ENCODE results near the gene BTBD16. TPM values are rescaled to one million over a fixed set of nuclear protein-coding genes. Genes with fewer than 3 reads are reported as not detected.

The BTBD16 gene
- total RNA-seq, 1 experiment from 2014 or later: not detected

DNA sequence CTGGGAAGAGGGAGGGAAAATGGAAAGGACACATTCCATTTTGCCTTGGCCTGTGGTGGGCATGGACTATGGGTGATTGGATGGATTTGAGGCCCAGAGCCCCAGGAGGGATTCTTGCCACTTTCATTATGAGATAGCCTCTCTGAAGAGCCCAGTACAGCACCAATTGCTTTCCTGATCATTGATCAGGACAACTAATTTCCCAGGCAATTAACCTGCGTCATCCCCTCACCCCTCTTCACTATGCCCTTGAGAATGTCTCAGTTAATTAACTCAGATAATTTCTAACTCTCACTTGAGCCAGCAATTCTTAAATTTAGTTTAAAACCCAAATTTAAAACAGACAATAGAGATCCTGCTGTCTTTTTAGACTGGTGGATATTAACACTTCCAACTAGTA, 90.0 kb downstream of the BTBD16 start:
- CTCF ChIA-PET: no interaction called here
- H3K4me3 Mint-ChIP-seq: no peak overlapping the region
- H3K27ac Mint-ChIP-seq: no peak overlapping the region
- no peaks in the 10 kb centered on the region for H3K27me3 Mint-ChIP-seq (ENCODE audit: low read depth)
- no peaks in the 10 kb centered on the region for H3K4me1 Mint-ChIP-seq
- peaks cover 11% of the 10 kb centered on the region for H3K9me3 Mint-ChIP-seq
- H3K36me3 Mint-ChIP-seq: peaks cover 7% of the 10 kb centered on the region
- ATAC-seq: no peak
- POLR2A ChIA-PET: no interaction called here
- TF ChIP-seq SP1 (CRISPR knock-in tag; conservative IDR thresholded peaks at IDR 0.05) (no peak), KAT7 (CRISPR knock-in tag; IDR thresholded peaks at IDR 0.05; ENCODE audit: borderline replicate concordance) (no peak), RORB (CRISPR knock-in tag; IDR thresholded peaks at IDR 0.05) (no peak), ZNF138 (CRISPR knock-in tag; conservative IDR thresholded peaks at IDR 0.05) (no peak)
- no peak for DNase-seq (ENCODE audit: low spot score)

DNA sequence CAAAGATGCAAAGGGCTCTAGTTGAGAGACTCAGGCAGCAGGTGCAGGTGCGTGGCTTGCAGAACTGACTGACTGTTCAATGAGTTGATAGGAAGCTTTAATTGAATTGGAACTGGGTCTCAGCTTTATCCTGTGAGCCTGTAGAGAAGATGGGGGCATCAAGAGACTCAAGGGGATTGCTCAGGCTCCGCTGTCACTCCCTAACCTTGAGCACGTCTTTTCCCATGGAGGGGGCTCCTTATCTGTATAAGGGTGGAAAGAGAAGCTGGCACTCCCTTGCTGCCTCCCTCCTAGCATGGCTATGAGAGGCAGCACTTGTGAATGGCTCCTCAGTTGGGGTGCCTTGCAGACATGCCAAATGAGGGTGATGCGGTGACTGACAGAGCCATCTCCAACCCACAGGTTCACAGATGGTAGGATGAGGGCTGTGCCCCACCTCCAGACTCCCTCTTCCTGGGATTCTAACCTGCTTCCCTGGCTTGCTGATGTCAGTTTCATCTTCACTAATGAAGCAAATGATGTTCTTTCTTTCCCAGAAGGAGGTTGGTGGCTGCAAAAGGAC, 91.0 kb downstream of the BTBD16 start:
- no peak overlapping the region for H3K4me3 Mint-ChIP-seq
- ATAC-seq: no peak
- no peak for DNase-seq (ENCODE audit: low spot score)
- no peak overlapping the region for H3K27ac Mint-ChIP-seq
- peaks cover 7% of the 10 kb centered on the region for H3K36me3 Mint-ChIP-seq
- TF ChIP-seq, protein P1, sequence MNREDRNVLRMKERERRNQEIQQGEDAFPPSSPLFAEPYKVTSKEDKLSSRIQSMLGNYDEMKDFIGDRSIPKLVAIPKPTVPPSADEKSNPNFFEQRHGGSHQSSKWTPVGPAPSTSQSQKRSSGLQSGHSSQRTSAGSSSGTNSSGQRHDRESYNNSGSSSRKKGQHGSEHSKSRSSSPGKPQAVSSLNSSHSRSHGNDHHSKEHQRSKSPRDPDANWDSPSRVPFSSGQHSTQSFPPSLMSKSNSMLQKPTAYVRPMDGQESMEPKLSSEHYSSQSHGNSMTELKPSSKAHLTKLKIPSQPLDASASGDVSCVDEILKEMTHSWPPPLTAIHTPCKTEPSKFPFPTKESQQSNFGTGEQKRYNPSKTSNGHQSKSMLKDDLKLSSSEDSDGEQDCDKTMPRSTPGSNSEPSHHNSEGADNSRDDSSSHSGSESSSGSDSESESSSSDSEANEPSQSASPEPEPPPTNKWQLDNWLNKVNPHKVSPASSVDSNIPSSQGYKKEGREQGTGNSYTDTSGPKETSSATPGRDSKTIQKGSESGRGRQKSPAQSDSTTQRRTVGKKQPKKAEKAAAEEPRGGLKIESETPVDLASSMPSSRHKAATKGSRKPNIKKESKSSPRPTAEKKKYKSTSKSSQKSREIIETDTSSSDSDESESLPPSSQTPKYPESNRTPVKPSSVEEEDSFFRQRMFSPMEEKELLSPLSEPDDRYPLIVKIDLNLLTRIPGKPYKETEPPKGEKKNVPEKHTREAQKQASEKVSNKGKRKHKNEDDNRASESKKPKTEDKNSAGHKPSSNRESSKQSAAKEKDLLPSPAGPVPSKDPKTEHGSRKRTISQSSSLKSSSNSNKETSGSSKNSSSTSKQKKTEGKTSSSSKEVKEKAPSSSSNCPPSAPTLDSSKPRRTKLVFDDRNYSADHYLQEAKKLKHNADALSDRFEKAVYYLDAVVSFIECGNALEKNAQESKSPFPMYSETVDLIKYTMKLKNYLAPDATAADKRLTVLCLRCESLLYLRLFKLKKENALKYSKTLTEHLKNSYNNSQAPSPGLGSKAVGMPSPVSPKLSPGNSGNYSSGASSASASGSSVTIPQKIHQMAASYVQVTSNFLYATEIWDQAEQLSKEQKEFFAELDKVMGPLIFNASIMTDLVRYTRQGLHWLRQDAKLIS (CRISPR knock-in tag; IDR thresholded peaks at IDR 0.05; ENCODE audit: borderline replicate concordance): no peak
- TF ChIP-seq NFE2L1 (CRISPR knock-in tag; IDR thresholded peaks at IDR 0.05) (no peak), MXD4 (CRISPR knock-in tag; IDR thresholded peaks at IDR 0.05; ENCODE audit: borderline replicate concordance) (no peak), ZNF671 (CRISPR knock-in tag; IDR thresholded peaks at IDR 0.05) (no peak), ZNF423 (CRISPR knock-in tag; IDR thresholded peaks at IDR 0.05) (no peak), NFYB (CRISPR knock-in tag; conservative IDR thresholded peaks at IDR 0.05; ENCODE audit: low read depth) (no peak), HMGA2 (CRISPR knock-in tag; IDR thresholded peaks at IDR 0.05) (no peak), SOX15 (CRISPR knock-in tag; IDR thresholded peaks at IDR 0.05) (no peak), ZNF416 (CRISPR knock-in tag; IDR thresholded peaks at IDR 0.05) (no peak)
- TF ChIP-seq, protein P2, sequence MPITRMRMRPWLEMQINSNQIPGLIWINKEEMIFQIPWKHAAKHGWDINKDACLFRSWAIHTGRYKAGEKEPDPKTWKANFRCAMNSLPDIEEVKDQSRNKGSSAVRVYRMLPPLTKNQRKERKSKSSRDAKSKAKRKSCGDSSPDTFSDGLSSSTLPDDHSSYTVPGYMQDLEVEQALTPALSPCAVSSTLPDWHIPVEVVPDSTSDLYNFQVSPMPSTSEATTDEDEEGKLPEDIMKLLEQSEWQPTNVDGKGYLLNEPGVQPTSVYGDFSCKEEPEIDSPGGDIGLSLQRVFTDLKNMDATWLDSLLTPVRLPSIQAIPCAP (CRISPR knock-in tag; IDR thresholded peaks at IDR 0.05): no peak
- POLR2A ChIA-PET: no interaction called here
- CTCF ChIA-PET: no interaction called here
- H3K9me3 Mint-ChIP-seq: peaks cover 15% of the 10 kb centered on the region
- no peaks in the 10 kb centered on the region for H3K27me3 Mint-ChIP-seq (ENCODE audit: low read depth)
- no peaks in the 10 kb centered on the region for H3K4me1 Mint-ChIP-seq

DNA sequence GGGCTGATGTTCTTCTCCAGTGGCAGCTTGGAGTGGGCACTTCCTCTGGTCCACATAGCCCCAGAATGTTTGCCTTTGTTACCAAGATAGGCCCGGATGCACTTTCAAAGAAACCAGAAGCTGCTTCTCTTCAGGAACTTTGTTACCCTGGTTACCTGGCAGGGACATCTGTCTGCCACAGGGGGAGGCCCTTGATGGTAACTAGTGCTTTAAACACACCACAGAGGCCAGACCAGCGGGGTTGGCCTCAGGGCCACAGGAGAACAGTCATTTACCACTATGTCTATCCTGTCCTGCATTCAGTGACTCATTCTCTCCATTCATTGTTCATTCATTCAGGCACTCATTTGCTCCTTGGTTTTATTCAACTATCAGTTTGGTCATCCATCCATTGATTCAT, 91.5 kb downstream of the BTBD16 start:
- Mint-ChIP-seq H3K36me3 (peaks cover 12% of the 10 kb centered on the region), H3K4me3 (no peak overlapping the region), H3K27me3 (ENCODE audit: low read depth) (no peaks in the 10 kb centered on the region), H3K9me3 (peaks cover 21% of the 10 kb centered on the region), H3K4me1 (no peaks in the 10 kb centered on the region), H3K27ac (no peak overlapping the region)
- DNase-seq (ENCODE audit: low spot score) (no peak), ATAC-seq (no peak)
- POLR2A ChIA-PET: no interaction called here
- CTCF ChIA-PET: no interaction called here
- TF ChIP-seq, protein P3, sequence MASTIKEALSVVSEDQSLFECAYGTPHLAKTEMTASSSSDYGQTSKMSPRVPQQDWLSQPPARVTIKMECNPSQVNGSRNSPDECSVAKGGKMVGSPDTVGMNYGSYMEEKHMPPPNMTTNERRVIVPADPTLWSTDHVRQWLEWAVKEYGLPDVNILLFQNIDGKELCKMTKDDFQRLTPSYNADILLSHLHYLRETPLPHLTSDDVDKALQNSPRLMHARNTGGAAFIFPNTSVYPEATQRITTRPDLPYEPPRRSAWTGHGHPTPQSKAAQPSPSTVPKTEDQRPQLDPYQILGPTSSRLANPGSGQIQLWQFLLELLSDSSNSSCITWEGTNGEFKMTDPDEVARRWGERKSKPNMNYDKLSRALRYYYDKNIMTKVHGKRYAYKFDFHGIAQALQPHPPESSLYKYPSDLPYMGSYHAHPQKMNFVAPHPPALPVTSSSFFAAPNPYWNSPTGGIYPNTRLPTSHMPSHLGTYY (CRISPR knock-in tag; IDR thresholded peaks at IDR 0.05): no peak
- TF ChIP-seq, protein P4, sequence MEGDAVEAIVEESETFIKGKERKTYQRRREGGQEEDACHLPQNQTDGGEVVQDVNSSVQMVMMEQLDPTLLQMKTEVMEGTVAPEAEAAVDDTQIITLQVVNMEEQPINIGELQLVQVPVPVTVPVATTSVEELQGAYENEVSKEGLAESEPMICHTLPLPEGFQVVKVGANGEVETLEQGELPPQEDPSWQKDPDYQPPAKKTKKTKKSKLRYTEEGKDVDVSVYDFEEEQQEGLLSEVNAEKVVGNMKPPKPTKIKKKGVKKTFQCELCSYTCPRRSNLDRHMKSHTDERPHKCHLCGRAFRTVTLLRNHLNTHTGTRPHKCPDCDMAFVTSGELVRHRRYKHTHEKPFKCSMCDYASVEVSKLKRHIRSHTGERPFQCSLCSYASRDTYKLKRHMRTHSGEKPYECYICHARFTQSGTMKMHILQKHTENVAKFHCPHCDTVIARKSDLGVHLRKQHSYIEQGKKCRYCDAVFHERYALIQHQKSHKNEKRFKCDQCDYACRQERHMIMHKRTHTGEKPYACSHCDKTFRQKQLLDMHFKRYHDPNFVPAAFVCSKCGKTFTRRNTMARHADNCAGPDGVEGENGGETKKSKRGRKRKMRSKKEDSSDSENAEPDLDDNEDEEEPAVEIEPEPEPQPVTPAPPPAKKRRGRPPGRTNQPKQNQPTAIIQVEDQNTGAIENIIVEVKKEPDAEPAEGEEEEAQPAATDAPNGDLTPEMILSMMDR (IDR thresholded peaks at IDR 0.05): no peak
- TF ChIP-seq, protein P5, sequence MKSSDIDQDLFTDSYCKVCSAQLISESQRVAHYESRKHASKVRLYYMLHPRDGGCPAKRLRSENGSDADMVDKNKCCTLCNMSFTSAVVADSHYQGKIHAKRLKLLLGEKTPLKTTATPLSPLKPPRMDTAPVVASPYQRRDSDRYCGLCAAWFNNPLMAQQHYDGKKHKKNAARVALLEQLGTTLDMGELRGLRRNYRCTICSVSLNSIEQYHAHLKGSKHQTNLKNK (CRISPR knock-in tag; IDR thresholded peaks at IDR 0.05): no peak
- no peak for TF ChIP-seq HMGA2 (CRISPR knock-in tag; IDR thresholded peaks at IDR 0.05)
- no peak for TF ChIP-seq NFATC4 (CRISPR knock-in tag; IDR thresholded peaks at IDR 0.05)
- TF ChIP-seq, protein P6, sequence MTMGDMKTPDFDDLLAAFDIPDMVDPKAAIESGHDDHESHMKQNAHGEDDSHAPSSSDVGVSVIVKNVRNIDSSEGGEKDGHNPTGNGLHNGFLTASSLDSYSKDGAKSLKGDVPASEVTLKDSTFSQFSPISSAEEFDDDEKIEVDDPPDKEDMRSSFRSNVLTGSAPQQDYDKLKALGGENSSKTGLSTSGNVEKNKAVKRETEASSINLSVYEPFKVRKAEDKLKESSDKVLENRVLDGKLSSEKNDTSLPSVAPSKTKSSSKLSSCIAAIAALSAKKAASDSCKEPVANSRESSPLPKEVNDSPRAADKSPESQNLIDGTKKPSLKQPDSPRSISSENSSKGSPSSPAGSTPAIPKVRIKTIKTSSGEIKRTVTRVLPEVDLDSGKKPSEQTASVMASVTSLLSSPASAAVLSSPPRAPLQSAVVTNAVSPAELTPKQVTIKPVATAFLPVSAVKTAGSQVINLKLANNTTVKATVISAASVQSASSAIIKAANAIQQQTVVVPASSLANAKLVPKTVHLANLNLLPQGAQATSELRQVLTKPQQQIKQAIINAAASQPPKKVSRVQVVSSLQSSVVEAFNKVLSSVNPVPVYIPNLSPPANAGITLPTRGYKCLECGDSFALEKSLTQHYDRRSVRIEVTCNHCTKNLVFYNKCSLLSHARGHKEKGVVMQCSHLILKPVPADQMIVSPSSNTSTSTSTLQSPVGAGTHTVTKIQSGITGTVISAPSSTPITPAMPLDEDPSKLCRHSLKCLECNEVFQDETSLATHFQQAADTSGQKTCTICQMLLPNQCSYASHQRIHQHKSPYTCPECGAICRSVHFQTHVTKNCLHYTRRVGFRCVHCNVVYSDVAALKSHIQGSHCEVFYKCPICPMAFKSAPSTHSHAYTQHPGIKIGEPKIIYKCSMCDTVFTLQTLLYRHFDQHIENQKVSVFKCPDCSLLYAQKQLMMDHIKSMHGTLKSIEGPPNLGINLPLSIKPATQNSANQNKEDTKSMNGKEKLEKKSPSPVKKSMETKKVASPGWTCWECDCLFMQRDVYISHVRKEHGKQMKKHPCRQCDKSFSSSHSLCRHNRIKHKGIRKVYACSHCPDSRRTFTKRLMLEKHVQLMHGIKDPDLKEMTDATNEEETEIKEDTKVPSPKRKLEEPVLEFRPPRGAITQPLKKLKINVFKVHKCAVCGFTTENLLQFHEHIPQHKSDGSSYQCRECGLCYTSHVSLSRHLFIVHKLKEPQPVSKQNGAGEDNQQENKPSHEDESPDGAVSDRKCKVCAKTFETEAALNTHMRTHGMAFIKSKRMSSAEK (CRISPR knock-in tag; IDR thresholded peaks at IDR 0.05; ENCODE audit: borderline replicate concordance): no peak
- TF ChIP-seq NFE2L1 (CRISPR knock-in tag; IDR thresholded peaks at IDR 0.05): no peak
- no peak for TF ChIP-seq ZNF396 (CRISPR knock-in tag; IDR thresholded peaks at IDR 0.05; ENCODE audit: borderline replicate concordance)
